Left ventricle myocardium inferior (tissue), 1 donor: ENCODE measurements around the gene KICS2. TPM values are rescaled to one million over a fixed set of nuclear protein-coding genes. Genes with fewer than 3 reads are reported as not detected.
"Not testable (repeated sequence)": the region's sequence is repeated elsewhere in the genome, so short reads cannot be mapped to it uniquely, and the experiment has no call there.

Experiments
- DNase-seq: peaks from one replicate; pipeline ENCODE4 v3.0.0-alpha.2; 2020
- H3K27ac ChIP-seq: fragments of 200-600 bp; replicated peaks from 2 replicates; pipeline ENCODE4 v1.8.0; 2021
- H3K27me3 ChIP-seq: fragments of 200-600 bp; 2 replicates; pipeline ENCODE4 v1.8.0; 2021; ENCODE audit warnings: low read depth
- H3K36me3 ChIP-seq: fragments of 200-600 bp; 2 replicates; pipeline ENCODE4 v1.8.0; 2021
- H3K4me1 ChIP-seq: fragments of 200-600 bp; 2 replicates; pipeline ENCODE4 v1.8.0; 2021
- H3K4me3 ChIP-seq: fragments of 200-600 bp; 2 replicates; pipeline ENCODE4 v1.8.0; 2021; ENCODE audit warnings: mild to moderate bottlenecking, moderate library complexity
- H3K9me3 ChIP-seq: fragments of 200-600 bp; replicated peaks from 2 replicates; pipeline ENCODE4 v1.8.0; 2021
- intact Hi-C: fragments of 100-400 bp; cut with micrococcal nuclease; formaldehyde crosslinking; loops from one replicate; pipeline ENCODE4 v1.11.0; 2022
- total RNA-seq: library from RNA; stranded (reverse); fragmentation: NEBNext Ultra II Directional; extraction: Animal tissue kit (Norgen Biotek cat#: 25700); gene quantifications from one replicate; pipeline ENCODE4 v1.2.1, GENCODE V29; 2021
- TF ChIP-seq, protein P1 (sequence below): fragments of 200-600 bp; IDR thresholded peaks from 2 replicates; pipeline ENCODE4 v1.8.0; 2021; ENCODE audit warnings: antibody characterized with exemption, mild to moderate bottlenecking, borderline replicate concordance
- donor health status: DM: no; HTN: yes; CAD: no; lungs with severe emphysema.

KICS2 gene
- total RNA-seq, 1 donor from 2014 or later, result 3.5 TPM

- Histone ChIP-seq H3K4me3 (no peak overlapping the region), H3K36me3 (peaks cover 17% of the 10 kb centered on the region), H3K4me1 (no peaks in the 10 kb centered on the region), H3K27ac (no peak overlapping the region), H3K9me3 (no peaks in the 10 kb centered on the region), H3K27me3 (no peaks in the 10 kb centered on the region)
- DNase-seq, result no peak
- TF ChIP-seq, protein P1, sequence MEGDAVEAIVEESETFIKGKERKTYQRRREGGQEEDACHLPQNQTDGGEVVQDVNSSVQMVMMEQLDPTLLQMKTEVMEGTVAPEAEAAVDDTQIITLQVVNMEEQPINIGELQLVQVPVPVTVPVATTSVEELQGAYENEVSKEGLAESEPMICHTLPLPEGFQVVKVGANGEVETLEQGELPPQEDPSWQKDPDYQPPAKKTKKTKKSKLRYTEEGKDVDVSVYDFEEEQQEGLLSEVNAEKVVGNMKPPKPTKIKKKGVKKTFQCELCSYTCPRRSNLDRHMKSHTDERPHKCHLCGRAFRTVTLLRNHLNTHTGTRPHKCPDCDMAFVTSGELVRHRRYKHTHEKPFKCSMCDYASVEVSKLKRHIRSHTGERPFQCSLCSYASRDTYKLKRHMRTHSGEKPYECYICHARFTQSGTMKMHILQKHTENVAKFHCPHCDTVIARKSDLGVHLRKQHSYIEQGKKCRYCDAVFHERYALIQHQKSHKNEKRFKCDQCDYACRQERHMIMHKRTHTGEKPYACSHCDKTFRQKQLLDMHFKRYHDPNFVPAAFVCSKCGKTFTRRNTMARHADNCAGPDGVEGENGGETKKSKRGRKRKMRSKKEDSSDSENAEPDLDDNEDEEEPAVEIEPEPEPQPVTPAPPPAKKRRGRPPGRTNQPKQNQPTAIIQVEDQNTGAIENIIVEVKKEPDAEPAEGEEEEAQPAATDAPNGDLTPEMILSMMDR, result no peak
- intact Hi-C loops, result no loop called here
These were observed 18.3 kb downstream of the KICS2 start for GRCh38 chr12:64203775-64204174.

- no peaks in the 10 kb centered on the region for H3K27me3 ChIP-seq
- H3K4me1 ChIP-seq, result no peaks in the 10 kb centered on the region
- intact Hi-C loops, result no loop called here
- no peak overlapping the region for H3K27ac ChIP-seq
- H3K4me3 ChIP-seq, result no peak overlapping the region
- H3K36me3 ChIP-seq, result peaks cover 17% of the 10 kb centered on the region
- DNase-seq, result no peak
- H3K9me3 ChIP-seq, result no peaks in the 10 kb centered on the region
- TF ChIP-seq, protein P1, result no peak
These were observed 19.1 kb downstream of the KICS2 start for GRCh38 chr12:64203036-64203435.

DNA sequence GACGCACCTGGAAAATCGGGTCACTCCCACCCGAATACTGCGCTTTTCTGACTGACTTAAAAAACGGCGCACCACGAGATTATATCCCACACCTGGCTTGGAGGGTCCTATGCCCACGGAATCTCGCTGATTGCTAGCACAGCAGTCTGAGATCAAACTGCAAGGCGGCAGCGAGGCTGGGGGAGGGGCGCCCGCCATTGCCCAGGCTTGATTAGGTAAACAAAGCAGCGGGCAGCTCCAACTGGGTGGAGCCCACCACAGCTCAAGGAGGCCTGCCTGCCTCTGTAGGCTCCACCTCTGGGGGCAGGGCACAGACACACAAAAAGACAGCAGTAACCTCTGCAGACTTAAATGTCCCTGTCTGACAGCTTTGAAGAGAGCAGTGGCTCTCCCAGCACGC, 26.3 kb downstream of the KICS2 start:
- H3K4me1 ChIP-seq, H3K27me3 ChIP-seq, H3K4me3 ChIP-seq, H3K27ac ChIP-seq, intact Hi-C loops, H3K9me3 ChIP-seq, DNase-seq: not testable (repeated sequence)
- H3K36me3 ChIP-seq, result peaks cover 17% of the 10 kb centered on the region

- Histone ChIP-seq H3K4me1 (no peaks in the 10 kb centered on the region), H3K27ac (peak overlapping the region; percentile 18), H3K36me3 (peaks cover 17% of the 10 kb centered on the region), H3K27me3 (no peaks in the 10 kb centered on the region), H3K9me3 (no peaks in the 10 kb centered on the region), H3K4me3 (no peak overlapping the region)
- TF ChIP-seq, protein P1, result no peak
- intact Hi-C loops, result no loop called here
- DNase-seq, result peak; percentile 14
These were observed 27.6 kb downstream of the KICS2 start for GRCh38 chr12:64194333-64195149.

DNA sequence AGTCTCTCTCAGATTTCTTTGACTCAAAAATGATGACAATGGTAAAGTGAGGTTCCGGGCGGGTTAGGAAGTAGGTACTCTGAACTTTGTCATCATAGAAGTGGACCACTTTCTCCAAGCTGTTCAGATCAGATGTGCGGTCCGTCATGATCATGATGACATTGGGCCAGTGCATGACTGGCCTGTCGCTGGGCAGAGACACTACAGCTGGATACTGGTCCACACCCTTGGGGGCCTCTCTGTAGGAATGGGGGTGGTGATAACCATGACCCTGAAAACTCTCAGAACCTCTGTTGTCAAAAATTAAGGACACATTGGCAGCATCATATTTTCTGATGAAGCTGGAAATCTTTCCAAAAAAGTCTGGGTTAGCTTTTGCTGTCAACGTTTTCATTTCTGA, 28.2 kb downstream of the KICS2 start:
- TF ChIP-seq, protein P1, result no peak
- H3K4me3 ChIP-seq, result no peak overlapping the region
- no peaks in the 10 kb centered on the region for H3K27me3 ChIP-seq
- H3K4me1 ChIP-seq, result no peaks in the 10 kb centered on the region
- H3K9me3 ChIP-seq, result no peaks in the 10 kb centered on the region
- DNase-seq, result no peak
- H3K36me3 ChIP-seq, result peaks cover 17% of the 10 kb centered on the region
- intact Hi-C loops, result no loop called here
- peak overlapping the region; percentile 18 for H3K27ac ChIP-seq
